Measurements from ENCODE around the gene HOXC9. TPM values are rescaled to one million over a fixed set of nuclear protein-coding genes. Genes with fewer than 3 reads are reported as not detected.
"Not testable (repeated sequence)": the region's sequence is repeated elsewhere in the genome, so short reads cannot be mapped to it uniquely, and the experiment has no call there.

The HOXC9 gene
- total RNA-seq, 1 experiment from 2014 or later: 3.8 TPM

DNA sequence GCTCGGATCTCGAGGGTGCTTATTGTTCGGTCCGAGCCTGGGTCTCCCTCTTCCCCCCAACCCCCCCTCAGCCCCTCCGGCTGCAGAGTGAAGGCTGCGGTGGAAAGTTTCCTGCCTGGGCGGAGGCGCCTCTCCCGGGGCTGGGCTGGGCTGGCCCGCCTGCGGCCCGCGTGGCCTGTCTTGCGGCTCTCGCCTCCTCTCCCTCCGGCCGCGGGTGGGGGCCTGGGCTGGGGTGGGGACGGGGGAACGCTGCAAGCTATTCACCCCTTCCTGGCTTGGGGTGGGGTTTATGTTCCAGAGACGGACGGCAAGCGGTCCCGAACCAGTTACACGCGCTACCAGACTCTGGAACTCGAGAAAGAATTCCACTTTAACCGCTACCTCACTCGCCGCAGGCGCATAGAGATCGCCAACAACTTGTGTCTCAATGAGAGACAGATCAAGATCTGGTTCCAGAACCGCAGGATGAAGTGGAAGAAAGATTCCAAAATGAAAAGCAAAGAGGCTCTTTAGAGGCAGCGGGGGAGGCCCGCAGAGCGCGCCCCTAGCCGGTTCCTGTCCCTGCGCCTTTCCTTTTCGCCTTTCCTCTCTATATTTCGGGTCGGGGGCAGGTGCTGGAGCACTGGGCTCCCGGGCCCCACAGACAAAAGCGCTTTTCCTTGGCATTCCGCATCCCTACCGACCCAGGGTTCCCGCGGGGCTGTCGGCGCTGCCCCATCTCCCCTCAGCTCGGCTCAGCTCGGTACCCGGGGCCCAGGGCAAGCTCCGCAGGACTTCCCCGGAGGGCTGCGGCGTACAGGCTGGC, 34.2 kb downstream of the HOXC9 start:
- no peak for DNase-seq (ENCODE audit: extremely low read depth, low read depth)

DNA sequence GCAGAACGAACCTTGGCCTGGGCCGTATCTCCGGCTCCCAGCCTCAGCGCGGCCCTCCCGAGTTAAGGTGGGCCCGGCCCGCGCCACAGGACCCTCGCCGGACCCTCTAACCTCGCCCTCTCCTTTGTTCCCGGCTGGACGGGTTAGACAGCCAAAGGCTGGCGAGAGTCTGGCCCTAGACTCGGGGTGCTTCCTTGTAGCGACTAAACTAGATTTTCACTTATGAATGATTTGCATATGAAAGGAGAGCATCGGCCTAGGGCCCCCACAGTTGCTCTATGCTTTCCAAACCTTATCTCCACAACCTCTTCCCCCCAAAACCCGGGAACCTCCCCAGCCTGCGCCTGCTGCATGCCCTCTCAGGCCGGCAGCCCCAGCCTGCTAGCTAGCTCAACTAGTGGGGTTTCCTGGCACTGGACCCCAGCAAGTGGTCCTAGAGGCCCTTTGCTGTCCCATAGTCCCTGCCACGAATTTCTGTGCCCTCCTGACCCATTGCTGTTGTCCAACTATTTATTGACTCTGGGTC, 34.9 kb downstream of the HOXC9 start:
- no peak for DNase-seq (ENCODE audit: extremely low read depth, low read depth)

DNA sequence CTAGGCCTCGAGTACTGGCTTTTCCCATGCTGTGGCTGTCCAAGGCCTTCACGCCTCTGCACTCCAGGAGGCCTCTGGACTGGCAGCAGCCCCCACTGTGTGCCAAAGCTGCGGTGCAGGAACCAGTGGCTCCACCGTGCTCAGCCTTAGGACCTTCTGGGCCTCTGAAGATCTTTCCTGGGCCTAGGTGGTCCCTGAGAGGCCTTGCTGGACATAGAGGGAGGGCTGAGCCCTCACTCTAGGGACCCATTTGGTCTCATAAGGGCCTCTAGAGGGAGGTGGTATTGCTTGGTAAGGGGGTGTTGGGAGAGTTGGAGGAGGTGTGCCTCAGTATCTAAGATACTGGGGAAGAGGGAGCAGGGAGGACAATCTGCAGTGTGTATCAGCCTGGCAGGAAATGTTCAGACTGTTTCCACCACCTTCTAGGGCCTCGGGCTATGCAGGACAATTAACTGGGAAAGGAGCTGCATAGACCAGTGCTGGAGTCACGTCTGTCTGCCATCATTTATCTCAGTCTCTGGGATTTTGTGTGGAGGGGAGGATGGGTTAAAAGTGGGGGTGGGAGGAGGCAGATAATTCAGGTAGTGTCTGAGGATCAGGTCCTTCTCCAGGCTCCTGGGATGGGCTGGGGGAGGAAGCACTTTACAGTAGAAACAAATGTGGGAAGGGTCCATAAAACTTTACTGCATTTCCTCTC, 35.8 kb downstream of the HOXC9 start:
- DNase-seq (ENCODE audit: extremely low read depth, low read depth): no peak

DNA sequence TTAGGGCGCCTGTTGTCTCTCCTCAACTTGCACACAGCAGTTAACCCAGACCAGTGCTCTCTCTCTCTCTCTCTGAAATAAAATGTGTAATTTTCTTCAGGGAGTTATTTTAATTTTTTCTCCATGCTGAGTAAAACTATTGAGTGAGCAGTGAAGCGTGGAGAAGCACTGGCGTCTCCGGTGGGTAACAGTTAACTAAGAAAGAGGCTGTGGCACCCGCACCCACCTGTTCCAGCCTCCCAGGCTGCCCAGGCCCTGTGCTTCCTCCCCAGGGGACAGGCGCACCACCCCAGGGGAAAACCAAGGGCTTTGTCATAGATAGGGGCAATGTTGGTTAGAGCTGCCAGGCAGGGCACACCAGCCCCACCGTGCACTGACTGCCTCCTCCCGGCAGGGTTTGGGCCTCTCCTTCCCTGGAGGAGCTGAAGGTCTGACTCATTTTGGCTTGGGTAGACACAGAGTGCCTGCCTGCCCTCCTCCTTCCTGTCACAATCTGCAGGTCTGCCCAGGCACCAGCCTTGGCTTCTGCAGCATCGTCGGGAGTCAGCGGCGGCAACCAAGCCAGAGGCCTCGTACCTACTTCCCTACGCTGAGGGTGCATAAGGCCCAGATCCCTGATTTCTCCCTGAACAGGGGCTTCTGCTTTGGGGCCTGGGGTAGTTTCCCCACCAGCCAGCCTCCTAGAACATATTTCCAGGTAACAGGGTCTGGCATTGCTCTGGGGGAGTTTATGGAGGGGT, 36.8 kb downstream of the HOXC9 start:
- no peak for DNase-seq (ENCODE audit: extremely low read depth, low read depth)

DNA sequence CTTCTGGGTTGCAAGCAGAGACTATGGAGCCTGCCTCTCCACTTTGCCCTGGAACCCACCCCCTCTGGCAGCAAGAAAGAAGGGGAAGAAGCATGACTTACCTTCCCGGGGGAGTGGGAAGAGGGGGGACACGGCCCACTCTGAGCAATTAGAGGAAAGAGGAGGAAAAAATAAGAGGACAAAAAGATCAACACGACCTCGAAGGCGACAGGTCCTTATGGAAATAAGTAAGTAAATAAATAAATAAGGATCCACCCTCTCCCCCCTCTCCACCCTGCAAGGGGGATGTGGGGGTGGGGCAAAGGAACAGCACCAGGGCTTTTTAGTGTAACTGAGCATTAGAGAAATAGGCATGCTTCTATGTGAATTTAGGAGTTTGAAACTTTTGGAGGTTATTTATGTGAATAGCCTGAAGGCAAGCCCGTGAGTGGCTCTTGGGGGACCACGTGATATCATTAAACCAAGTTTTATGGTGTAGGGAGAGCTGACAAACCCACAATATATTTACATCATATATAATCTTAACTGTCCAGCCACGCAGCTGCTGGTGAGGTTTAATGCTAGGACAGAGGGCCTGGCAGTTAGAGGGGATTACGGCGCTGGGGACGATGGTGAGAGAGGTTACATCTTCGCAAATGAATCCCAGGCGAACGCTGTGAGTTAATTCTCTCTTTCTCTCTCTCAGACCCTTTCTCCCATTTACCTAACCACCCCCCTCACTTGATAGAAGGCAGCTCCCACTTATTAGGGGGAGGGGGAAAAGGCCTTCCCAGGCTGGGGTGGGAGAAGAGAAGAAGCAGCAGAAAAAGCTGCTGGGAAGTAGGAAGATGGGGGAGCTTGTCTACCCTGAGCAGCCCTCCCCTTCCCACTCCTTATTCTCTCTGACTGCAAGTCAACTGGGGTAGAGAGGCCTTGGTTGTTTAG, 37.7 kb downstream of the HOXC9 start:
- no peak for DNase-seq (ENCODE audit: extremely low read depth, low read depth)

DNA sequence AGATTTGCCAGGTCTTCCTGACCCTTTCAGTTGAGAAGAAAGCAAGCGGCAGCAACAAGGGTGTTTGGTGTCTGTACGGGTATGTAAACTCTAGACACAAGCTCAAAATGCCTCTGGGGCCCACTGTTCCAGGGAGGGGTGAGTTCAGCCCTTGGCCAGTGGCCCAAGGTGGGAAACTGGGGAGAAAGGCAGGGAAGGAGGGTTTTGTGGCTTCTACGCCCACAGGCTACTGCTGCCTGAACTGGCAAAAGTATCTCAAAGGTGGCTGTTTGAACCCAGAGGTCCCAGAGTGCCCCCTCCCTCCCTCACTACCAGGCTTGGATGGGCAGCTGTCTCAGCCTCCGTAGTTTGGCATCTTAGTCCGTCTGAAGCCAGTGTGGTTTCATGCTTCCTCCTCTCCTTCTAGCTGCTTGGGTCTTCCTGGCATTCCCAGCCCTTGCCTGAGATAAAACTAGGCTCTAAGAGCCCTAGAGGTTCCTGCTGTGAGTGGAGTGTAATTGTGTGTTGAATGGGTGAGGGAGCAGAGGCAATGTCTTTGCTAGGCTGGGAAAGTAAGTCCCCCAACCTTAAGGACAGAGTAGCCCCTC, 38.4 kb downstream of the HOXC9 start:
- DNase-seq (ENCODE audit: extremely low read depth, low read depth): no peak

DNA sequence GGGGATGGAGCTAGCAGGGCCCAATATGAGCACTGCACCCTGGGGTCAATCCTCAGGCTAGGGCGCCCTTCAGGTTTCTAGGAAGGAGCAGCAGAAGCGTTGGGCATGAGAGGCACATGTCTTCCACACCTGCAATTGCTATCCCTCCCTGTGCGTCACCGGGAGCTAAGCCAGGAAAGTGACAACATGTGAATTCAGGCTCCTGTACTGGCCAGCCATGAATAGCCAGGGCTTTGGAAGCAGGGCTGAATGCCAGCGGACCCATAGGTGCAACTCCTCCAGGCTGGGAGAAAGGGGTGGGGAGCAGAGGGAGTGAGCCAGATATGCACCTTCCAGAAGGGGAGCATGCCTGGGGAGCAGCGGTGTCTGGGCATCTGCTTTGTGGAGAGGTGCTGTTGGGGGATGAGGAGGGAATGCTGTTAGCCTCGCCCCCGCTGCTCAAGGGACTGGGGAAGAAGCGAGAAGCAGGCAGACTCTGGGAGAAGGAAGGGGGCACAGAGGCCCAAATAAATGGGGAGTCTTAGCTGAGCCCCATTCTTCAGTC, 39.0 kb downstream of the HOXC9 start:
- no peak for DNase-seq (ENCODE audit: extremely low read depth, low read depth)

DNA sequence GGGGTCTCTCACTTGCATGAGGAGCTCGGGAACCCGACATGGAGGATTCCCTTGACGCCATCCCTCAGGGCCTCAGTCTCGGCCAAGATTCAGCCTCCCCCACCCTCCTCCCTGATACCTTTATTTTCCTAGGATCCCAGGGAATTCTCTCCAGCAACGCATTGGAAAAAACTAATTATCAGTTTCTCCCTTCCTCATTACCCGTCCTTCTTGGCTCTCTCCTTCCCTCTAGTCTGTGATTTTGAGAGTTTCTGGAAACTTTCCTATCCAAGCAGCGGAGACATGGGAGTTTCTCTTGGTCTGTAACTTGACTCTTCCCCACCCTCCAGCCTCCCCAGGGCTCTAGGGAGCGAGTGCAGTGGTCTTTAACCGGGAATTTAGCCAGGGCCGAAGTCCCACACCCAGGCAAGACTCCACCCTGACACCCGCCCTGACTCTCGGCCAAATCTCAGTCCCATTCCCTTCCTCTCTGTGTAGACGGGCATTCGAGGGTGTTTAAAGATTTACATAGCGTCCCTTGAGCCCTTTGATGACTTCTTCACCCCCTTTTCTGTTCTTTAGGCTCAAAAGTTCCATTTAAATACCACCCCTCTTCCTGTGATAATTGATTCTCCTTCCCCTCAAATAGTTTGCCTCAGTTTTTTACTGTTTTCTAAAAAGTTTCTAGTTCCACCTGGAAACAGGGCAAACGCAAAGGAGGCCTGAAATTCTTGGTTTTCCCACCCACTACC, 39.6 kb downstream of the HOXC9 start:
- no peak for DNase-seq (ENCODE audit: extremely low read depth, low read depth)

DNA sequence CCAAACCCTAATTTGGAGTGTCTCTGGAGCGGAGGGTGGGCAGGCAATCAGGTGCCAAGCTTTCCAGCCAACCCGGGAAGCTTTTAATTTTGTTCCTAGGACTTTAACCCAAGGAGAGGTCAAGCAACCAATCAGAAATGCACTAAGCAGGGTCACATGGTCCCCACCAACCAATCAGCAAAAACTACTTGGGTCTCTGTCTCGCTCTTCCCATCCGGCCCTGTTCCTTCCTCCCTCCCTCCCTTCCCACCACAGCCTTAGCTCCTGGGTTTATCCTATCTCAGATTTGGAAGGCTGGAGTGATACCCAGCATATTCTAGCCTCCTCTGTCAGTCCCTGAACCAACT, 40.2 kb downstream of the HOXC9 start:
- peak; percentile 18 for DNase-seq (ENCODE audit: extremely low read depth, low read depth)

DNA sequence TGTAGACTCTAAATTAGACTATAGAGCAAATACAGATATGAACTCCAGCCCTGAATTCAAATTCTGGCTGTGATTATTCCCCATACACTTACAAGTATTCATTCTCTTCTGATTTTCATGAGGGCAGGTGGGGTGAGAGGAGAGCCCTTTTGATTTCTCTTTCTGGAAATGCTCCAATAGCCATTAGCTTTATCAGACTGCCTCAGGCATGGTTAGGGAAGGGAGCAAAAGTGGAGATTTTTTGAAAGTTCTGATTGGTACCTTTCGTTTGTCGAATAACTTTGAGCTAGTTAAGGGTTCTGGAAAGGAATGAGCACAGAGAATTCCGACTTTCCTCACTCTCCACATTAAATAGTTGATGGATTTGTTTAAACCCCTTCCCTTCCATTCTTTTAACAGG, 40.7 kb downstream of the HOXC9 start:
- DNase-seq (ENCODE audit: extremely low read depth, low read depth): no peak

DNA sequence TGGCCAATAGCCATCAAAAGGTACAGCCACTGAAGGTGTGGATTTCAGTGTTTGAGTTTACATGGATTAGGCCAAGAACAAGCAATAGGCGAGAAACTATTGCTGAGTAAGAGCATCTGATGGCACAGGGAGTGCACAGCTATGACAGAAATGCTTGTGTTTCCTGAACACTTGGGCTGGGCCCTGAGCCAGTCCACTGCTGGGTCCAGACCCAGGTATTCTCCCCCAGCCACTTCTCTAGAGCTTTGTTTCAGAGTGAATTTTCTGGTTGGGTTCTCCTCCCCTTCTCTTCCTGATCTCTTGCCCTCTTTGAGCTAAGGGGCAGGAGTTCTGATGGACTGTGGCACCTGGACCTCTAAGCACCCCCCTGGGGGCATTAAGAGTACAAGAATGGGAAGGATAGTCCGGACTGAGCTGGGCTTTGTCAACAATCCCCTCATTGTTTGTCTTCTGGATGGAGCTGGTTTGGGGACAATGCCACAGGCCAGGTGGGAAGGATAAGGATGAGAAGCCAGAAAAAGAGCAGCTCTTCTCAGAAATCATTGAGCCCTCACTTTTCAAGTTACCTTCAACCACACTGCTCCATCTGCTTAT, 41.2 kb downstream of the HOXC9 start:
- no peak for DNase-seq (ENCODE audit: extremely low read depth, low read depth)

DNA sequence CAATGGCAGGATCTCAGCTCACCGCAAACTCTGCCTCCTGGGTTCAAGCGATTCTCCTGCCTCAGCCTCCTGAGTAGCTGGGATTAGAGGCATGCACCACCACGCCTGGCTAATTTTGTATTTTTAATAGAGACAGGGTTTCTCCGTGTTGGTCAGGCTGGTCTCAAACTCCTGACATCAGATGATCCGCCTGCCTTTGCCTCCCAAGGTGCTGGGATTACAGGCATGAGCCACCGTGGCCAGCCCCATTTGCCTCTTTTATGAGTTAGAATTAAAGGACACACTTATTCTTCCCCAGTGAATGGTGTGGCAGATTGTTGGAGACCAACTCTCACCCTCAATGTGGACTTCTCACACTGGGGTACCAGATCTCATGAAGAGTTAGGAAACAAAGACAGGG, 42.1 kb downstream of the HOXC9 start:
- not testable (repeated sequence) for DNase-seq (ENCODE audit: extremely low read depth, low read depth)

DNA sequence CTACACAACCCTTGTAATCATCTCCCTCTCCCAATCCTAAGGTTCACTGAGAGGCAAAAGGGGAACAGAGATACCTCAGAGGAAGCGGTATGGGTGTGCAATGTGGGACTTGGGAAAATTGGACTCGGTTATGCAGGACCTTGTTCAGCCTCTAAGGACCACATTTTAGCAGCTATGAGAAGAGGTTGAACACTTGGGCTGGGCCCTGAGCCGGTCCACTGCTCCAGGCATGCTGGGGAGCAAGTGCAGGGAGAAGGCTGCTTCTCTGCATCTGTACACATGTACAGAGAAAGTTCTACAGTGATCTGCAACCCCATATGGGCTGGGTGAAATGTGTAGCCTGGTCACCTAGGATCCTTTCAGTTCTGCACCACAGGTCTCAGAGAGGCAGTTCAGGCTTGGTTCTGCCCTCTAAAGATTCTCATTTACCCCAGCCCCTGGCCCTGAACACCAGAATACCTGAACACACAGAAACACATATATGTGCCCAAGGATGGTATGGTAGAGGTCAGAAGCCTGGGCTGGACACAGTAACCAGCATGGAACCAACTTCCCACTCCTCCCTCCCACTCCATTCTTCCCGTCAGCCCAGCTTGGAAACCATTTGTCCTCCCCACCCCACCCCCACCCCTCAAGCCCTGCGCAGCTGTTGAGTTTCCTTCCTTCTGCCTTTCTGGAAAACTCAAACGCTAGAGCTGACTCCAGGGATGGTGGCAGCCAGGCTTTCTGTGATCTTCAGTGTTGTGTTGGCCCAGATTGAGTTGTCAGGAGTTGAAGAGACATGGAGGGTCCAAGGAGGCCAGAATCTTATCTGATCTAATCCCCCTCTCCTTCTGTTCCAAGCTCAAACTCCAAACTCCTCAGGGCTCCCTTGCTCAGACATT, 43.3 kb downstream of the HOXC9 start:
- no peak for DNase-seq (ENCODE audit: extremely low read depth, low read depth)

DNA sequence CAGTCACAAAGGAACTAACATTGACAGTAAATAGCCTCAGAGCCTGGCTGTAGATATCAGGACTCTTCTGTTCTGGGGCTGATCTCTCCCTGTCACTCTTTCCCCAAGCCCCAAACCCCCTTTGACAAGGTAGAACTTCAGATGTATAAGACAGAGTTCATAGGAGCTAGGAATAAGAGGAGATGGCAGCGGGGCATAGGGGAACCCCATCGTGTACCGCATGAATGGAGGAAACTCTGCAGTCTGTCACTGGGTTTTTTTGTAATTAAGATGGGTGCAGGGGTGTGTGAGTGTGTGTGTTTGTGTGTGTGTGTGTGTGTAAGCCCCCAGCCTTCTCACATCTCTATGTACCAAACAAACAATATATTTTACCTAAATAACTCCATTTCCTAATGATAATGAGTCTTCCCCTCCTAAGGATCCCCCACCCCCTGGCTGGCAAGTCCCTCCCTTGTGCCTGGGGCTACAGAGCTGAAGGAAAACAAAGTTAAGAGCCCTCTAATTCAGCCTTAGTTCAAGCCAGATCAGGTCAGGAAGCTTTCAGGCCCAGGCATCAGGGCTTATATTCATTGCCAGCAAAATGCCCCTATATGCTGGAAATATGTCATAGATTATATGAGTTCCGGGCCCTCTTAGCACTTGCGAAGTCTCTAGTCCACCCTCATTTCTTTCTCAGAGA, 44.6 kb downstream of the HOXC9 start:
- DNase-seq (ENCODE audit: extremely low read depth, low read depth): no peak

DNA sequence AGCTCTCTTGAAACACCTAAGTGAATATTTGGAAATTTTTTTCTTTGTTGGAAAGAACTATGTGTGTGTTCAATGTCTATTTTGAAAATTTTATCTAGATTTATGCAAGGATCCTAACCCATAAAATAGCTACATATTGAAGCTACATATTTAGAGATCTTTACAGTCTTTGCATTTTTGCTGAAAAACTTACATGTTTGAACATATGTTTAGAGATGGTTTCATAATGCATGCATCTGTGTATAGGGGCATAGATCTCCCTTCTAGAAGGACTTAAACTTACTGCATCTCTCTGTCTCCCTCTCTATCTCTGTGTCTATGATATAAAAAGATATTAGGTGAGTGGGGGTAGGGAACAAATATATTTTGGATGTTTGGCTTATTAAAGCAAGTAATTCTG, 45.4 kb downstream of the HOXC9 start:
- DNase-seq (ENCODE audit: extremely low read depth, low read depth): no peak

DNA sequence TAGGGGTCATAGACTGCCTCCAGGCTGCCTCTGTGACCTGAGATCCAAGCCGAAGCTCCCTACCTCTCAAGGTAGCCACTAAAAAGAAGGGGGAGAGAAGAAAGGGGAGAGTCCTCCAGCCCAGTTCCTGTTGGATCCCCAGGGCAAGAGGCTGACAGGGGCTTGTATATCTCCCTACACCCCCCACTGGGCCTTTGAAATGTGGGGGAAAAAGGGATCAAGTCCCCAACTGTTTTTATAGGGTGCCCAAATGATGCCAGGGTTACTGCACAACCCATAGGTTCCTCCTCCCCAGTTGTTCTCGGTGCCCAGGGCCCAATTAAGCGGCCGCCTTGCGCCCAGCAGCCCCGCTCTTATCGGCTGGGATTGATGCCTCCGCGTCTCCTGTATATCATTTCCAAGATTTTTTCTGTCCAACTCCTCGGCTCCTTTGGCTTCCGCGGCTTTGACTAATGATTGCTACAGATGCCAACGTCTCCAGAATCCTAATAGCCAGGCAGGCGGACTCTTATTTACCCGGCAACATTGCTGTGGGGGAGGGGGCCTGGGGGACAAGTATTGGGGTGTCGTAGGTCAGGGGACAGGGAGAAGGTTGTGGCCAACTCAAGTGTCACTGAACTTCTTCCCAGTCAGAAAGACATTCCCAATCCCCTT, 46.0 kb downstream of the HOXC9 start:
- no peak for DNase-seq (ENCODE audit: extremely low read depth, low read depth)

DNA sequence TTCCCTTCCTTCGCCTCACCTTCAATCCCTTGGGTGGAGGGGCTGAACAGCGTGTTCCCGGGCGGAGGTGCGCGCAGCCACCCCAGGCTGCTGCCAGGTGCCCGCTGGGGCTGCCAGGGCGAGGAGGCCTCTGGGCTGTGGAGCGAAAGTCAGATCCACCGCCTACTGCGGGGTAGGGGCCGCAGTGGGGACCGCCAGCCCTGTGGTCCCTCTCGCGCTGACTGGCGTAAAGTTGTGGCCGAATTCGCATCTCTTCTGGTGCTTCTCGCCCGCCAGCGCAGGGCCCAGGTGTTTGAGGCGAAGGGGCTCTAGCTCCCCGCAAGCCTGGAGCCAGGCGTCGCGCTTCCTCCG, 46.8 kb downstream of the HOXC9 start:
- DNase-seq (ENCODE audit: extremely low read depth, low read depth): no peak

Data from NCI-H460 (cell line).